ENCODE results near the gene RNF207. TPM values are rescaled to one million over a fixed set of nuclear protein-coding genes. Genes with fewer than 3 reads are reported as not detected.

Gene RNF207, protein sequence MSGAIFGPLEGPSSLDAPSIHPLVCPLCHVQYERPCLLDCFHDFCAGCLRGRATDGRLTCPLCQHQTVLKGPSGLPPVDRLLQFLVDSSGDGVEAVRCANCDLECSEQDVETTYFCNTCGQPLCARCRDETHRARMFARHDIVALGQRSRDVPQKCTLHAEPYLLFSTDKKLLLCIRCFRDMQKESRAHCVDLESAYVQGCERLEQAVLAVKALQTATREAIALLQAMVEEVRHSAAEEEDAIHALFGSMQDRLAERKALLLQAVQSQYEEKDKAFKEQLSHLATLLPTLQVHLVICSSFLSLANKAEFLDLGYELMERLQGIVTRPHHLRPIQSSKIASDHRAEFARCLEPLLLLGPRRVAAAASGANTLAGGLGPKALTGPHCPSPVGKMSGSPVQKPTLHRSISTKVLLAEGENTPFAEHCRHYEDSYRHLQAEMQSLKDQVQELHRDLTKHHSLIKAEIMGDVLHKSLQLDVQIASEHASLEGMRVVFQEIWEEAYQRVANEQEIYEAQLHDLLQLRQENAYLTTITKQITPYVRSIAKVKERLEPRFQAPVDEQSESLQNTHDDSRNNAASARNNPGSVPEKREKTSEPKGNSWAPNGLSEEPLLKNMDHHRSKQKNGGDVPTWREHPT
- 14.7 TPM for total RNA-seq
- long read RNA-seq, partial matches to known transcripts, result 6 of 15 reads
- long read RNA-seq, other reads (novel, unspliced or antisense), result 6 of 15 reads

DNA sequence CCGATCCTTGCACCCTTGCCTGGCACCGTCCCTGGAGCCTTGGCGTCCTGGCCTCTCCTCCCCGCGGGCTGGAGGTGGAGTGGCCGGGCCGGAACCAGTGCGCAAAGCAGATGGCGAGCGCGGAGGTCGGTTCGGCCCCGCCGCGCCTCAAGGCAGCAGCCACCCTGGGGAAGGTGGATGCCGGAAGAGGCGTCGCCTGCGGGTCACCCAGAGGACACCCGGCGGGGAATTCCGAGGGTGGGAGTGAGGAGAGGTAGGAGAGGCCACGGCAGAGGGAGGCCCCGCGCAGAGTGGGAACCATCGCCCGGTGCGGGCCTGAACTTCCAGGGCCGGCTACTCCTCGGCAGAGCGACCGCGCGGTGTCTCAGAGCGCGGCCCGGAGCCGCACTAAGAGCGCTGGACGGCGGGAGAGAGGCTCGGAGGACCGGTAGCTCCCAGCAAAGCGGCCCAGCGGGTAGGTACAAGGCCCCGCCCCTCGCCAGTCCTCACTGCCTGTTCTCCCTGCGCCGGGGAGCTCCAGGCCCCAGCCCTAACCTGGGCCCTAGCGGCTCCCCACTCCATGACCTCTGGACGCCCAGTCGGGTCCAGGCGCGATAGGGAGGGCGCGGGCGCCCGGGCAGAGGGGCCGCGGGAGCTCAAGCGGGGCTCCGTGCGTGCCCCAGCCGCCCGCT is at the start of gene RNF207:
RNF207 (plus strand) TSS at position 271 of the 671 bp plus-strand sequence. CDS start 417 bp downstream, outside the sequence.
- no peak for DNase-seq (ENCODE audit: low spot score)

DNA sequence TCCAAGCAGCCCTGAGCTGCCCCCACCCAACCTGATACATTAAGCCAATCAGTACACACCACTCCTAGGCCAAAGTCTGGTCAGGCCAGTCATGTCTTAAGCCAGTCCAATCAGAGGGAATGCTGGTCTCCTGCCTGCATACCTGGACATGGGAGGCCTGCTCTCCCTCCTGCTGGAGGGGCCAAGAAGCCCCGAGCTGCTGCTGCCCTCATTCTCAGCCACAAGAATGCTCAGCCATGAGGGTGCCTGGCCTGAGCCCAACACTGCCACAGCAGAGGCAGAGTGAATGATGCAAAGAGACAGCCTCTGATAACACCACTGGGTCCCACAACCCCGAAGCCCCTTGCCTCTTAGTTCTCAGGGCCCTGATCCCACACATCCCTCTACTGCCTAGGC is 48.8 kb upstream of the RNF207 start:
- no peak for DNase-seq (ENCODE audit: low spot score)

DNA sequence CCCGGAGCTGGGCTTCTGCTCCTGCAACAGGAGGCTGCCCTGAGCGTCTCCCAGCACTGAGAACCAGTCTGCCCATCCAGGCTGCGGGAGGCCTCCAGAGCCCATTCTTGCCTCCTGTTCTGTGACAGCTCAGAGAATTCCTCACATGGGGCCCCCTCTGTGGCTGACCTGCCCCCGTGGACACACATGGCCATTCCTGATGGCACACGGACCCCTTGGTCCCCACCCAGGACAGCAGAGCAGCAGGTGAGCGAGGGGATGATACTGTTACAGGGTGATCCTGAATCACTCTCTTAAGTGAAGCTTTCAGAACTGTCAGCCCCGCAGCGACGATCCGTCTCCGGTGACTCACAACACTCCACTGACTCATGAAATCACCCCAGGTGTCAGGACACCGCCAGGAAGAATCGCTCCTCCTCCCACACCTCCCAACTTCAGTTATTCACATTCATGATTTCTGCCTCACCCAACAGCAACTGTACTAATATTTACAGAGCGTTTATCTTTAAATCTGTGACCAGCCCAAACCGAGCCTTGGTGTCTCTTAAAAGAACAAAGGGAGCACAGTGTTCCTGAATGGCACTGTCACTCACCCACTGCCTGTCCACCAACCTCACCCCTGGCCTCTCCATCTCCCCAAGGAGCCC is 48.3 kb upstream of the RNF207 start:
- no peak for DNase-seq (ENCODE audit: low spot score)

DNA sequence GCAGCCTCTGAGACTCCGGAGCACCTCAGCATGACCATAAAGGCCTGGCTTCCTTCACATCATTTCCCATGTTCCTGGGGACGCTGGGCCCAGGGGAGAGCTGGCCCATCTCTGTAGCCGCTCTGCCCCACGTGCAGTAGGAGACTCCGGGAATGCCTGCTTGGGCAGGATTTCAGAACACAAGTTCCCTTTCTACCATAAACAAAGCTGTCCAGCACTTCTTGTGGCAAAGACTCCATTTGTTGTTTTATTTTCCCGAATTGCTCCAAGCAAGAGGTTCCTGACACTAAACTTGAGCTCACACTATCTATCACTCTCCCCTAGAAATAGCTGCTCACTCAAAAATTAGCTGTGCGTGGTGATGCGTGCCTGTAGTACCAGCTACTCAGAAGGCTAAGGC is 47.7 kb upstream of the RNF207 start:
- no peak for DNase-seq (ENCODE audit: low spot score)

DNA sequence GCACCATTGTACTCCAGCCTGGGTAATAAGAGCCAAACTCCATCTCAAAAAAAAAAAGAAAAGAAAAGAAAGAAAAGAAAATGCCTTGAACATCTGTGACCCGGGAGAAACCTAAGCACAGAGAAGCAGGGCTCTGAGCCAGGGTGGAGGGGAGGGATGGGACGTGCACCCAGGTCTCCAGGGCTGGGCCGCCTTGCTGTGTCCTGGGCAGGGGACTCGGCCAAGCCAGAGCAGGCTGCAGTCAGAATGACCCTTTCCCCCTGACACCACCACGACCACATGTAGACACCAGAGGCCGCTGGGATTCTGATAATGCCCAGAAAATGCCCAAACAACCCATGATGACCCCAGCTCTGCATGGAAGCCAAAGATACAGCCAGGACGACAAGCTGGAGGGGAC is 43.6 kb upstream of the RNF207 start:
- no peak for DNase-seq (ENCODE audit: low spot score)

DNA sequence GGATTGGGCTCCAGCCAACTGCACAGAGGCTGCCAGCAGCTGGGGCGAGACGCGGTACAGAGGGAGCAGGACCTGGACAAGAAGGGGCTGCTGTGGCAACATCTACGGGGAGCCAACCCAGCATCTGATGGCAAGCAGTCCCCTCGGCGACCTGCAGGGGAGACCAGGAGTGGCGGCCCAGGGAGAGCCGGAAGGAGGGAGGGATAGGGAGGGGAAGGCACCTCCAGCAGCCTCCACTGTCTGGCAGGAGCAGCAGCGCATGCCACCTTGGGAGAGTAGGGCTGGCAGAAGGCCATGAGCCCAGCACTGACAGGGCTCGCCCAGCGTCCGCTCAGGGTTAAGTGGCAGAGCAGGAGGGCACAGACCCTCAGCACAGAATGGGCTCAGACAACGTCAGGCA is 43.1 kb upstream of the RNF207 start:
- no peak for DNase-seq (ENCODE audit: low spot score)

DNA sequence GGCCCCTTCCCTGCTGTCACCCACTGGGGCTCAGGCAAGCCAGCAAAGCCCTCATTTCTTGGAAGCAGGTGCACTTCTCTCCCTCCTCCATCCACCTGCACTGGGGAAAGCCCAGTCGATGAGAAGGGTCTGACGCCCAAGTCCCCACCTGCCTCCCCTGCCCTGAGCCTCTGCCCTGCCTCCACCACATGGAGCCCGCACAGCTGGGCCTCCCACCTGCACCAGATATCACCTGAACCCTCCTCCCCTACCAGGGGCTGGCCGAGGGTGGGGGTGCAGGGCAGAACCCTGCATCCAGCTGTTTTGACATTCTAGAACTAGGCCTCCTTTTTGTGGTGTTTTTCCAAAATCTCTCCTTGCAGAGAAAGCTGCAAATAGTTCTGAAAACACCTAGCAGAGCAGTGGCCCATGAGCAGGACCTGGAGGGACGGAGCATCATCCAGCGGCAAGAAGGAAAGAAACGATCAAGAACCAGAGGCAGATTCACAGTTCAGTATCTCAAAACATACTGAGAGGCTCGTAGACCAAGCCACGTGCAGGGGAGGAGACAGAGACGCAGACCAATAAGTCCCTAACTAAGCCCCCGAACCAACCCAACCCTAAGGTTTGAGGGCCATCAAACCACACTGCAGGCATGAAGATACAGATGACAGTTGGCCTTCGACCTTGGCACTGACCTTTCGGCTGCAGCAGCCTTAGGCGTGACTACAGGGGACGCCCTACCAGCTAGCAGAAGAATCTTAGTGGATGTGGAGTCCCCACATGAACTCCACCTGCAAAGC is 42.5 kb upstream of the RNF207 start:
- DNase-seq (ENCODE audit: low spot score), result no peak

DNA sequence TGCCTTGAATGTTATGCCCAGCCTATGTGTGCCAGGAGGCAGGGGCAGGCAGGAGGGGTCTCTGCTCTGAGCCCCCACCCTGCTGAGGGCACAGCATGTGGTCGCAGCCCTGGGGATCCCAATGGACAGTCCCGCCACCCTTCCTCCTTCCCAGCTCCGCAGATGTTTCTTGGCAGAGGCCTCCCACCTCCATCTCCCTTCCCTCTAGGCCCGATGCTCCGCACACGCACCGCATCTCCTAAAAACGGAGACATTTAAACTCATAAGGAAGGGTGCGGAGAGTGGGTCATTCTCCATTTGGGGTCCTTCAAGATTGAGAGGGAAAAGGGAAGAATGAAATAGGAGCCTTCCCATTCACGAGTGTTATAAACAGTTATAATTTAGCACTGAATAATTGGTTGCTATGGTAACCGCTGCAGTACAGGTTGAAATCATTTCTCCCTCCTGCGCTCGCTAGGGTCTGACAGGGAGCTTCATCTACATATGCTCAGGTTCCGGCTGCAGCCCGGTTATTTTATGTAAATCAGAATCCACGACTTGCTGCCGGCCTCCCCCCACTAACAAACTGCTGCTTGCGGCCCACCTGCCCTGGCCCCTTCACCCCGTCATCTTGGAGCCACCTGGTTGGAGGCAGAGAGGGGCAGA is 41.8 kb upstream of the RNF207 start:
- no peak for DNase-seq (ENCODE audit: low spot score)

DNA sequence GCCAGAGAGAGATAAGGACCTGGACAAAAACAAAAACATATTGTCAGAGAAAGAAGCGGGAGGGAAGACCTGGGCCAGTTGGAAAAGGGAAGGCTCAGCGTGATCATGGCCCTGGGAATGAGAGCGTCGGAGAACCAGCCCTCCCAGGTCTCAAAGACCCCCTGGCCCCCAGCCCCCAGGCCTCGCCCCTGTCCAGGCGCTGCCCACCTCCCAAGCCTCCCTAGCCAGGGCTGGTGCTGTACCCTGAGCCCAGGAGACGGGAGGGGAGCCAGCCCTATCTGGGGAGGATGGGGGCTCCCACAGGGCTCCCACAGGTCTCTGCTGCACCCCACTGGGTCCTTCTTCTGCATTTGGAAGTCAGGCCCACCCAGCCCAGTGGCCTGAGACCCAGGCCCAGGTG is 40.9 kb upstream of the RNF207 start:
- DNase-seq (ENCODE audit: low spot score), result no peak

DNA sequence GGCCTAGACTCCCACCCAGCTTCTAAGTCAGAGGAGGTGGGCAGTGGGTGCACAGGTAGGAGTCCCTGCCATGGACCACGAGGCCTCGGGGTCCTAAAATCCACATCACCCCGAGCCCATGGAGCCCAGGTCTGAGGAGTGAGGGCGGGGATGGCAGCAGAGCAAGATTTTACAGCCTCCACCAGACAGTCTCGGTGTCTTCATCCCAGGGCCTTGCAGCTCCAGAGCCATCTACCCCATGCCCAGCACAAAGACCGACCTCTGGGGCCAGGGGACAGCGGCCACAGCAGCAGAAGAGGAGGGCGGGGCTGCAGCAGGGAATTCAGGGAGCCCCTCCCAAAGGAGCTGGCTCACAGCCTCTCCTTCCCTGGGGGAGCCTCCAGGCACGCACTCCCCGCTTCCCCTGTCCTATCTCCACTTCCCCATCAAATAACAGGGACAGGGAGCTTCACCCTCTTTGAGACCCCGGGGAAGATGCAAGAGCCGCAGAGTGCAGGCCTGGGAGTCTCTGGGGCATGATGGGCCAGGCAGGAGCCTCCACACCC is 40.4 kb upstream of the RNF207 start:
- no peak for DNase-seq (ENCODE audit: low spot score)

DNA sequence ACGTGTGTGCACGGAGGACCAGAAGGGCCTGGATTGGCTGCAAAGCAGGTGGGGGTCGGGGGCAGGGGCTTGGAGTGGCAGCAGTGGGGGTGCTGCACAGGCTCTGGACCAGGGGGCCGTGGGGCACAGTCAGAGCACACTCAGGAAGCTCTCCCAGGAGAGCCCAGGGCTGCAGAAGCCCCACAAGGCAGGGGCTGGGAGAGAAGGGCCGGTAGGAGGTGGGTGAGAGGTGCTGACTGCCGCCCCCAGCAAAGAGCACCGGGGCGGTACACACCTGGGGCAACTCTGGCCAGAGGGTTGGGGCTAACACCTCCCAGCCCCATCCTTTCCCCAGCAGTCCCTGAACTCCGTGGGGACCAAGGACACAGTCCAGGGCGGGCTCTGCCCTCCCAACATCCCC is 39.7 kb upstream of the RNF207 start:
- DNase-seq (ENCODE audit: low spot score), result no peak

DNA sequence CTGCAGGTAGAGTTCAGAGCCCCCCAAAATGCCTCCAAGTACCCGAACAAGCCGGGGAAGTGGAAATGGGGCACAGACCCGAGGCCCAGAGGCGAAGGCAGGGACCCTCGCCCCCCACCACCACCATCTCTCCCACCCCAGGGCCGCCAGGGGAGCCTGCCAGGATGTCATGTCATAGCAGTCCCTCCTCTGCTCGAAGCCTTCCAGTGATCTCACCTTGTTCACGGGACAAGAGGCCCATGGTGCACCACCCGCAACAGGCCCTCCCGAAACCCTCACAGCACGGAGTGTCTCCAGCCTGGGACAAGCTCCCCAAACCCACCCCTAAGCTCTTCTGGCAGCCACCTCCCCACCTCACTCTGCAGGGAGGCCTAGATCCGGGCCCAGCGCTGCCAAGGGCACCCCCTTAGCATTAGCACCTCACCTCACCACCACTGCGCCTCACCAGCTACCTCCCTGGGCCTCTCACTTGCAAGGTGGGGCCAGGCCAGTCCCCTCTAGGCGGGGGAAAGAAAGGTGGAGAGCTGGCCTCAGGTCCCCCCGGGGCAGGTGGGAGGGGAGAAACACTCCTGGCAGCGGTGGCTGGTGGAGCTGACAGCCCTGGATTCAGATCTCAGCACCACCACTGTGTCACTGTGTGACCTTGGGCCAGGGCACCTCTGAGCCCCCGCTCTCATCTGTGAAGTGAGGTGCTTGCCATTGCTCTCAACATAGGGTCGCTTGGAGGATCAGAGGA is 39.1 kb upstream of the RNF207 start:
- DNase-seq (ENCODE audit: low spot score), result no peak

DNA sequence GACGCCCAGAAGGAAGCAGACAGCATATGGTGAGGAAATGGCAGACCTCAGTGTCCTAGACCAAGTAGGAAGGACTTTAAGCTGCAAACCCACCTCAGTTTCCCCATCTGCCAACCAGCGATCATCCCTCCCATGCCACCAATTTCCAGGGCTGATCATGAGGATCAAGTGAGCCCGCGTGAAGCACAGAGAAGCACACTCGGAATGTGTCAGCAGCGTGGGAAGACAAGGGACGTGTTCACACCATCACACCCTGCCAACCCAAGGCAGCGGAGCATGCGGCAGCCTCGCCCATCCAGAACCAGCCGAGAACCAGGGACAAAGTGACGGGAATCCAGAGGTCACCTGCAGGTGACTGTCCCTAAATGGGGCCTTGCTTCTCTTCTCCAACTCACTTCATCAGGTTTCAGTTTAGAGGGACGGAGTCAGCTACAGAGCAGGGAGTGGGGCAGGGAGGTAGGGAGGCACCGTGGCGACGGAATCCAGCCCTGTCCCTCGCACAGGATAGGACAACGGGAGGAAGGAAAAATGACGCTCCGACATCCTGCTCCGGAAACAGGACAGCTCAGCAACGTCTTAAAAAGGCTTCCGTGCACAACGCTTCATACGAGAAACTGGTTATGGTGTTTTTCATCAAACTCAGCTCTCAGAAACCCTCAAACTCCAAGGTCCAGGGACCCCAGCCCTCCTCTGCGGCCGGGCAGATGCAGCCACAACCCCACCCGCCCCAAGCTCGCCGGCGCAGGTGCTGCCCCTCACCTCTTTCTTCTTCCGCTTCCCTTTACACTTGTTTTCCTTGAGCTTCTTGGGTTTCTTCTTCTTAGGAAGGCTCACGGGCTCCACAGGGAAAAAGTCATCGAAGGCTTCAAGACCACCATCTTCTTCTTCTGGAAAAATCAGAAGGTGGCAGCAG is 38.3 kb upstream of the RNF207 start:
- no peak for DNase-seq (ENCODE audit: low spot score)

DNA sequence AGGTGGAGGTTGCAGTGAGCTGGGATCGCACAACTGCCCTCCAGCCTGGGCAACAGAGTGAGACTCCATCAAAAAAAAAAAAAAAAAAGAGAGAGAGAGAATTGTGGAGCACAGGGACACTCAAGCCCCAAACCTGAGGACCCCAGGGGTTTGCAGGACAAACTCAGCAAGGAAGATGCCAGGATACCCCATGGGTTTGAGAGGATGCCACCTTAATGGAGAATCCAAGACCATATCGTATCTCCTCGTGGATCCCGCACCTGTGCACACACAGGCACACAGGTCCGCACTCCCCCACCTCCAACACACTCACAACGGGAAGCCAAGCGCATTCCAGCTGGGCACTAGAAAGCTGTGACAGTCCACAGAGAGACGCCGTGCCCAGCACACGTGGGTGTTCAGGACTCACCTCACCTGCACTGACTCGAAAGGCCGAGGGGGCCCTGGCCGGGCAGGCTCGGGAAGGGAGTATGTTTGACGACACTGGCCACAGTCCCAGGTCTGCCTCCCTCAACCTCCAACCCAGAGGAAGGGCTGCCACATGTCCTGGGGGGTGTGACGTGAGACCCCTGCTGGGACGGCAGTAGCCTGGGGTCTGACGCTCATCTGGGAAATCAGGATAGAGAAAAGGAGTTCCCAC is 36.9 kb upstream of the RNF207 start:
- no peak for DNase-seq (ENCODE audit: low spot score)

DNA sequence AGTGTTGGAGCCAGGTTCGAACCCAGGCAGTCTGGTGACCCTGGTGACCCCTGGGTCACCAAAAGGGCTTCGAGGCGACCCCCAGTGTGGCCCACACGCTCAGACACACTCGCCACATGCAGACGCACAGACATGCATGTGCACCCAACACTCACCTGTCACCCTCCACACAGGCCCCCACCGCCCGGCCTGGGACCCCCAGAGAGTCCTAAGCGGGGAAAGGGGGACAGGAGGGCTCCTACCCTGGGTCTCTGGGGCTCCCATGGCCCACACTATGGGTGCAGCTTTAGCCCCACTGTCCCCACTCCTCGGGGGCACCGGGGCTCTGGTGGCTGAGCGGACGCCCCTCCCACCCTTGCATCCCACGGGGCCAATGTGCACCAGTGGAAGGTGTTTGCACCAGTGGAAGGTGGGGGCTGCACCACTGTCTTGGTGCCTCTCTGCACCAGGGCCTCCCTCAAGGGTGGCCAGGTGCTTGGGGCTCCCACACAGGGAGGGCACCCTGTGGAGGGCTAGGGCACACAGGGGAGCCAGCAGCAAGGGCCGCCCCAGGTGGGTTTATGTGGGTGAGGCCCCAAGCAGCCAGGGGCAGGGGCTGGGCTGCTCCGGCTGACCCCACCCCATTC is 35.7 kb upstream of the RNF207 start:
- DNase-seq (ENCODE audit: low spot score), result no peak

DNA sequence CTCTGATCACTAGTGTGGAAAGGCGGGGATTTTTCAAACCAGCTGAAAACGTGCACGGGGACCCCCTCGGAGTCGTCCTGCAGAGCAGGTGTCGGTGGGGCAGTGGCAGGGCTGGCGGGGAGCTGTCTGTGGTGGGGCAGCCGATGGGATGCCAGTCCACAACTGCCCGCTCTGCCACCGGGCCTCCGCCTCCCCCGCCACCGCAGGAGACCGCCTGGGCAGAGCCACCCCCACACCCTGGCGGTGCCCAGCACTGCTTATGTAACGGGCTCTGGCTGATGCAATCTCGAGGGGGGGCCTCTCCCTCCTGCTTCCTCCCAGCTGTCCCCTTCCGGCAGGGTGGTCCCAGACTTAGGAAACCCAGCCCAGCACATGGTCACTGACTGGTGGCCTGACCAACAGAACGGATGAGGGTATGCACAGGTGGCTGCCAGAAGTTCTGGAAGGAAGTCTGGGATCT is 35.1 kb upstream of the RNF207 start:
- DNase-seq (ENCODE audit: low spot score), result no peak

DNA sequence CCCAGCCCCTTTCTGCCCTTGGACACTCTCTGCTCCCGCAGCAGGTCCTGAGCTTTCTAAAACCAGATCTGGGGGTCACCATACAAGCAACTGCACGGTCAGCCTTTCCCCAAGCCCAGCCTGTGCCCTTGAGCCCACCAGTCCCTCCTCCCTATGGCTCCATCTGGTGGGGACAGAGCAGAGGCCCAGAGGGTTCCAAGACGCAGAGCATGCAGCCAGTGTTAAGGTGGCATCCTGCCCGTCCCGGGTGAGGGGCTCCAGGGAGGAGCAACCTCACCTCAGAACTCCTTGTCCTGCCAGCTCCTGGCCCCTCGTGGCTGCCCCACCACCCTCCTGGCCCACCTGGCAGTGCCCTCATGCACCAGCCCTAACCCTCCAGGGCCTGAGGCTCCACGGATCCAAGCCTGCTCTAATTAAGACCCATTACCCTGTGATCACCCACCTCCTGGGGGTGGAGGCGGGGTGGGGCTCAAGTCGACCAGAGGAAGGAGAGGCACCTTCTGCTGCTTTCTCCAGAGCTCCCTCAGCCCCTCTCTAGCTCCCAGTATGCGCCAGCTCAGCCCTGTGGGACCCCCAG is 34.3 kb upstream of the RNF207 start:
- no peak for DNase-seq (ENCODE audit: low spot score)
